AG04450 (cell line): ENCODE data around the gene LAIR1. TPM values are rescaled to one million over a fixed set of nuclear protein-coding genes. Genes with fewer than 3 reads are reported as not detected.

Experiments
- CTCF ChIA-PET: fragments of 300-600, 350-600 bp; formaldehyde crosslinking; extraction: SDS; loops from one replicate; lab custom pipeline; 2022; ENCODE audit warnings: antibody characterized with exemption, inconsistent platforms; lab: Charles Lee
- POLR2A ChIA-PET: fragments of 350-600 bp; formaldehyde crosslinking; extraction: SDS; loops from one replicate; lab custom pipeline; 2021; ENCODE audit warnings: antibody characterized with exemption, inconsistent platforms; lab: Yijun Ruan, JAX
- DNase-seq: peaks from one replicate; pipeline ENCODE4 v3.0.0-alpha.2; 2011; ENCODE audit warnings: low read depth, low spot score
- H3K27ac ChIP-seq: one replicate; pipeline ENCODE4 v1.5.1; 2012; ENCODE audit warnings: low read depth, low read length, control low read depth
- H3K27me3 ChIP-seq: one replicate; pipeline ENCODE4 v1.6.0; 2012; ENCODE audit warnings: low read length; ENCODE audit not compliant: control insufficient read depth, insufficient read depth
- H3K4me3 ChIP-seq: 2 replicates; pipeline ENCODE4 v1.5.1; 2011; ENCODE audit warnings: mild to moderate bottlenecking, low read depth, low read length, control low read depth
- H3K9me3 ChIP-seq: 2 replicates; pipeline ENCODE4 v1.5.1; 2012; ENCODE audit warnings: low read length; ENCODE audit not compliant: control insufficient read depth, insufficient read depth
- polyA plus RNA-seq: library from polyadenylated mRNA; depleted of rRNA; stranded (reverse); fragments of >200 nt; gene quantifications from 2 replicates; pipeline ENCODE4 v1.2.3, GENCODE V29; 2011
- TF ChIP-seq, protein P1 (sequence below): IDR thresholded peaks from 2 replicates; pipeline ENCODE4 v1.5.1; 2011; ENCODE audit warnings: low read depth, low read length, control low read depth, inconsistent platforms

LAIR1 gene
- polyA plus RNA-seq, 1 experiment, result not detected

DNA sequence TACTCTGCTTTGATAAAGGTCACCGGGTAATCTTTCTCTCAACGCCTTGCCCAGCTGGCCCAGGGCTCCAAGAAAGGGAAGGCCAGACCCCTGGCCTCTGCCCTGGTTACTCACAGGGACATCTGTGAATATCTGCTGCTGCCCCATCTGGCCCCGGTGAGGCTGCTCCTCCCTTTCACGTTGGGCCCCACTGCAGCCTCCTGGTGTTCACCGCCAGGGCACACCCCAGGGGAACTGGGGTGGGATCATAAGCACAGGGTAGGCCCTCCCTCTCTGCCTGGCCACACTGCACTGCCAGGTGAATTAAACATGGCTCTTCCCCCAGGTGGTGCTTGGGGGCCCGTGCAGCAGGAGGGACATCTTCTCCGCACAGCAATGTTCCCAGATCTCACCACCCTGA lies 12.7 kb downstream of the LAIR1 start:
- Histone ChIP-seq H3K27ac (no peak overlapping the region), H3K27me3 (no peaks in the 10 kb centered on the region), H3K9me3 (peaks cover 9% of the 10 kb centered on the region), H3K4me3 (no peak overlapping the region)
- ChIA-PET CTCF (no interaction called here), POLR2A (no interaction called here)
- no peak for DNase-seq
- TF ChIP-seq, protein P1, sequence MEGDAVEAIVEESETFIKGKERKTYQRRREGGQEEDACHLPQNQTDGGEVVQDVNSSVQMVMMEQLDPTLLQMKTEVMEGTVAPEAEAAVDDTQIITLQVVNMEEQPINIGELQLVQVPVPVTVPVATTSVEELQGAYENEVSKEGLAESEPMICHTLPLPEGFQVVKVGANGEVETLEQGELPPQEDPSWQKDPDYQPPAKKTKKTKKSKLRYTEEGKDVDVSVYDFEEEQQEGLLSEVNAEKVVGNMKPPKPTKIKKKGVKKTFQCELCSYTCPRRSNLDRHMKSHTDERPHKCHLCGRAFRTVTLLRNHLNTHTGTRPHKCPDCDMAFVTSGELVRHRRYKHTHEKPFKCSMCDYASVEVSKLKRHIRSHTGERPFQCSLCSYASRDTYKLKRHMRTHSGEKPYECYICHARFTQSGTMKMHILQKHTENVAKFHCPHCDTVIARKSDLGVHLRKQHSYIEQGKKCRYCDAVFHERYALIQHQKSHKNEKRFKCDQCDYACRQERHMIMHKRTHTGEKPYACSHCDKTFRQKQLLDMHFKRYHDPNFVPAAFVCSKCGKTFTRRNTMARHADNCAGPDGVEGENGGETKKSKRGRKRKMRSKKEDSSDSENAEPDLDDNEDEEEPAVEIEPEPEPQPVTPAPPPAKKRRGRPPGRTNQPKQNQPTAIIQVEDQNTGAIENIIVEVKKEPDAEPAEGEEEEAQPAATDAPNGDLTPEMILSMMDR, result no peak

DNA sequence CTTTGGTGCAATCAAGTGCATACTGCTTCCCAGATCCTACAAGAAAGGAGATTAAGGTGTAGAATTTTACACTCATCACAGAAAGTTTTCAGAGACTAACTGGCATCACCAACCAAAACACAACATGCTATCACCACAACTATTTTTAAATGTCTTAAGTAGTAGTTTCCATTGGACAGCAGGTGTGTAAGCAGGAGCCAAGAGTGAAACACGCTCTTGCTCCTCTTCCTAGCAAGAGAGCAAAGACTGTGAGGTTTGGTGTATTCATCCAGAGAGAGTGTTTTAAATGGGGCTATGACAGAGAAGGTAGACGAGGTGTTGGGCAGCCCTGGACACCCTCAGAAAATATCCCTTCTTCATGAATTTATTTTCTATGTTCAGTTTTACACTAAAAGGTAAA lies 13.3 kb downstream of the LAIR1 start:
- Histone ChIP-seq H3K27me3 (no peaks in the 10 kb centered on the region), H3K4me3 (no peak overlapping the region), H3K9me3 (peaks cover 9% of the 10 kb centered on the region), H3K27ac (no peak overlapping the region)
- ChIA-PET CTCF (no interaction called here), POLR2A (no interaction called here)
- DNase-seq, result no peak
- TF ChIP-seq, protein P1, result no peak

- TF ChIP-seq, protein P1, result no peak
- CTCF ChIA-PET, result interaction anchor here (1.3 kb wide), 1 partner anchor 115 kb away, joined by 3 read pairs; no protein-coding TSS in a partner anchor
- no peak for DNase-seq
- no peak overlapping the region for H3K27ac ChIP-seq
- H3K27me3 ChIP-seq, result no peaks in the 10 kb centered on the region
- peaks cover 3% of the 10 kb centered on the region; the same call in 1 of the 2 replicates for H3K9me3 ChIP-seq
- no peak overlapping the region for H3K4me3 ChIP-seq
- POLR2A ChIA-PET, result no interaction called here
Observed at GRCh38 chr19:54345938-54346386, 18.8 kb downstream of the LAIR1 start.

- Histone ChIP-seq H3K9me3 (peaks cover 3% of the 10 kb centered on the region; the same call in 1 of the 2 replicates), H3K4me3 (no peak overlapping the region), H3K27ac (no peak overlapping the region), H3K27me3 (no peaks in the 10 kb centered on the region)
- ChIA-PET CTCF (no interaction called here), POLR2A (no interaction called here)
- DNase-seq, result no peak
- TF ChIP-seq, protein P1, result no peak
Observed at GRCh38 chr19:54343868-54344267, 20.9 kb downstream of the LAIR1 start.

- no peak overlapping the region for H3K27ac ChIP-seq
- H3K27me3 ChIP-seq, result no peaks in the 10 kb centered on the region
- H3K9me3 ChIP-seq, result peaks cover 3% of the 10 kb centered on the region; the same call in 1 of the 2 replicates
- no peak overlapping the region for H3K4me3 ChIP-seq
- ChIA-PET CTCF (no interaction called here), POLR2A (no interaction called here)
- DNase-seq, result no peak
- TF ChIP-seq, protein P1, result no peak
Observed at GRCh38 chr19:54341295-54341694, 23.4 kb downstream of the LAIR1 start.
